Activated CD4-positive, alpha-beta T cell treated with anti-CD3 and anti-CD28 coated beads for 4 hours (primary cell): Measurements from ENCODE around the gene FGD4.

Source experiments
- DNase-seq, 2 donors: peaks; one replicate each; pipeline ENCODE4 v3.0.0-alpha.2; 2020

FGD4 gene

DNA sequence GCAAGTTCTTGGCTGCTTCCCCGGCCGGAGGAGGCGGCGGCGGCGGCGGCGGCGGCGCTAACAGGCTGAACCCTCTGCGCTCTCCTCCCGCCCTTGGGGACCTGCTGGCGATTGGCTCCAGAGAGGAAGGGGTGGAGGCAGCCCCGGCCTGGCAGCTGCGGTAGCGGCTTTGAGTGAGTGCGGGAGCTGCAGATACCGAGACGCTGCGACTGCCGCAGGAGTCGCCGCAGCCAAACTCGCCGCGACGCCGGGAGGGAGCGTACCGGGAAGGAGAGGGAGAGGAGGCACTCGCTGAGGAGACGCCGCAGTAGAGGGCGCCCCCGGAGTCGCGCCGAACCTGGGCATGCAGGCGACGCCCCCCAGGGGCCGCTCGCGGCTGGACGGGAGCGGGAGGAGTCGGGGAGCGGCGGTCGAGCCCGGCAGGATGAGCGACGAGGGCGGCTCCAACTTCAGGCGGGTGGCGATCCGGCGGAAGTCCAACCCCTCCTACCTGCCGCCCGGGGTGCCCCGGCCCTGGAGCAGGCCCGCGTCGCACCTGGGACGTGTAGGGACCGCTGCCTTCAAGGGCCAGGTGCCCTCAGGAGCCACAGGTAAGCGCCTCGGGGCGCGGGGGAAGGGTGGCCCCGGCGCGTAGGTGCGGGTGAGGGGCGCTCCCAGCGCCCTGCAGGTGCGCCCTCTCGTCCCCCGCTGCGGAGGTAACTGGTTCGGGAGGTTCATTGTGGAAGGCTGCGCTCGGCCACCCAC, at the start of gene FGD4:
TSS of gene FGD4 (plus strand) at position 189 of the 744 bp plus-strand sequence.
- DNase-seq, result peak in 1 of 2 donors; percentile 7

DNA sequence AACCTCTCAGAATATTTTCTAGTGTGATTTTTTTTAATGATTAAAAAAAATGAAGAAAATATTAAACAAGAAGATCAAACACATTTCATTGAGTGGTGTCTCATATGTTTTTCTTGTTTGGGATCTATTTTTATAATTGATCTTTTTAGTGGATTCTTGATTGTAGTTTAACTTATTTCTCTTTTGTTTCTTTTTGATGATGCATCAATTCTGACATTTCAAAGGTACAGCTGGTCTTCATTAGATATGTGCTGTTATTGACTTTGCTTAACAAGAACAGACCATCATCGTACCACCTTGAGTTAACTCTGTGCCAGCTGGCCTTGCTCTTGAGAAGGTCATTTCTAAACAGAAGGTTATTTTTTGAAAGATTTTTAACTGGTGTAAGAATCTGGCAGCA, 45.8 kb upstream of the FGD4 start:
- no peak for DNase-seq

DNA sequence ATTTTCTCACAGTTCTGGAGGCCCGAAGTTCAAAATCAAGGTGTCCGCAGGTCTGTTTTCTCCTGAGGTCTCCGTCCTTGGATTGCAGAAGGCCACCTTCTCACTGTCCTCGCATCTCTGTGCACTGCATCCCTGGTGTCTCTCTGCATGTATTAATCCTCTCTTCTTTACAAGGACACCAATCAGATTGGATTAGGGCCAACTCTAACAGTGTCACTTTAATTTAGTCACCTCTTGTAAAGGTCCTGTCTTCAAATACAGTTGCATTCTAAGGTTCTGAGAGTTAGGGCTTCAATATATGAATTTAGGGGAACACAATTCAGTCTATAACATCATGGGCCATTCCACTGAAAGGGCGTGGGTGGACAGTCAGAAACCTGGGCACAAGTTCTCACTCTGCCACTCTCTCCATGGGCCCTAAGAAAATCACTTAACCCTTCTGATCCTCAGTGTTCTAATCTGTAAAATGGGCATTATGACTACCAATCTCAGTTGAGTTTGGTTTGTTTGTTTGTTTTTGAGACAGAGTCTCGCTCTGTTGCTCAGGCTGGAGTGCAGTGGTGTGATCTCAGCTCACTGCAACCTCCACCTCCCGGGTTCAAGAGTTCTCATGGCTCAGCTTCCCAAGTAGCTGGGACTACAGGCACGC, 41.6 kb upstream of the FGD4 start:
- no peak for DNase-seq

DNA sequence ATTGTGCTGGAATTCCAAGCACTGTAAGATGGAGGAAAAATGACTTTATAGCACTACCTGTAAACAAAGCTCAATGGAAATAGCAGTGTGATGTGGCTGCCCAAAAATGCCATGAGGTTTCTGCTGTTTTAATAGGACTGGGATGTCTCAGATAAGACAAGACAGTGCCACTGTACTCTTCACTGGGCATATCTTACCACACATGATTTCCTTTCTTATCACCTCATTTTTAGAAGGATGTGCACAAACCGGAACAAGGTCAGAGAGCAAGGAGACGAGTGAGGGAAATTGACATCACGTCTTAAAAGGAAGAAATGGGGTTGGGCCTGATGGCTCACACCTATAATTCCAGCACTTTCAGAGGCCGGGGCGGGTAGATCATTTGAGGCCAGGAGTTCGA, 38.4 kb upstream of the FGD4 start:
- DNase-seq, result no peak

DNA sequence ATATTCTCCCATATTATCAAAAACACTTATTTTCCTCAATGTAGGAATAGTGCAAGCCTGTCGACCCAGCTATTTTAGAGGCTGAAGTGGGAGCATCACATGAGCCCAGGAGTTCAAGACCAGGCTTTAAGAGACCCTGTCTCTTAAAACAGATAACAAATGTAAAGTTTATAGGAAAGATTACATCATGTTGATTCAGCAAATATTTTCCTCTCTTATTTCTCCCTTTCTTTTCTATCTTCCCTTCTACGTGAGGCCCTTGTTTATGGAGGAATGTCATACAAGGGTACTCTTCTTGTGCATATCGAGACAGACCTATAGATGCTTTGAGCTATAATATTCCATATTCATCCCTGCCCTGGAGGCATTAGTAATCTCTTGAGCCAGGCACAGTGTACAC, 36.5 kb upstream of the FGD4 start:
- no peak for DNase-seq

DNA sequence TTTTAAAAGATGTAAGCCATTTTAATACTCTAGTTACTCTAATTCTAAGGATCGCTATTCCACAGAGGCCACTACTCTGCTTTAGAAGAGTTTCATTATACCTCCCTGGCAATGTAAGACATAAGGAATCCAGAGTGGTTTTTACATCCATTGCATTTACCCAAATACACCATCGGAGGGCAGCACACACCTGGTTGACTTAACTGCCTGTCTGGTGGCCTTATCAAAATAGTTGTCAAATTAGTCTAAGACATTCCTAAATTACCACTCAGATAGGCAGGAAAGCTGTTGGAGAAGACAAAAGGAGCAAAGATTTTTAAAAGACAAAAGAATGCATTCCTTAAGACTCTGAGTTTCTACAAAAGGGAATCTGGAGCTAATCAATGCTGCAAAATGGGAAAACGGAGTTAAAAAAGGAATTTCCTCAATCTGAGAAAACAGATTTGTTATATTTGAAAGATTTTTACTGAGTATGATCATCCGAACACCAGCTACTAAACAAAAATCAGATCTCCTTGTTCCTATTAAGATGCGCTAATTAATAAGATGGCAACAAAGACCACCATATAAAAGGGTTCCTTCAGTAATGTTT, 33.8 kb upstream of the FGD4 start:
- peak; percentile 10 to 24 for DNase-seq

DNA sequence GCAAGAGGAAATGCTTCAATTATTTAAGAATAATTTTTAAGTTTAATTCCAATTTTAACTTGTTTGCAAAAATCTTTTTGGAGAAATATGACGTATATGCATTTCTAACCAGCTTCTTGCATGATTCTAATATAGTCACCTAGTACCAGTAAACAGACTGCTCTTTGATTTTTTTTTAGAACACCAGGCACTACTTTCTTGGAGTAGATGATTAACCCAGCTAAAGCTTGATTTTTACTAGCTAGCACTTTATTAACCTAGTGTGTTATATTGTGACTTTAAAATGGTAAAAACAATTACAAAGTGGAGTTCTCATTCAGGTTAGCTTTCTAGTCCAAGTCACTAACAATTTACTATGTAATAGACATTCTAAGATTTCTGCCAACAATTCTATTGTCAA, 32.6 kb upstream of the FGD4 start:
- no peak for DNase-seq

DNA sequence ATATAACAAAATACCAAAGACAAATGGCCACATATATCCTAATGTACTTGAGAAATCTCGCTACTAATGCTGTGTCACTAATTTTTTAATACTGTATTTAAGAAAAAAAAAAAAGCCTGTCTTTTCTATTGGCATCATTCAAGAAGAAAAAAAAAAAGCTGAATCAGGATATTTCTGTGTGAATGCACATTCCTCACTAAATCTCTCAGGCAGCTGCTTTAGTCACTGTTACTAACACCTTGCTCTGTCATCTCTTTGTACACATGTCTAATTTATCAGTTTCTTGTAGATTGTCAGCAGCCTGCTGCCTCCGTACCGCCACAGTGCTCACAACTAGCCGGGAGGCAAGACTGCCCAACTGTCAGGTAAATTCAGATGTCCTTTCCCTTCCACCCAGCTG, 32.0 kb upstream of the FGD4 start:
- DNase-seq, result no peak

DNA sequence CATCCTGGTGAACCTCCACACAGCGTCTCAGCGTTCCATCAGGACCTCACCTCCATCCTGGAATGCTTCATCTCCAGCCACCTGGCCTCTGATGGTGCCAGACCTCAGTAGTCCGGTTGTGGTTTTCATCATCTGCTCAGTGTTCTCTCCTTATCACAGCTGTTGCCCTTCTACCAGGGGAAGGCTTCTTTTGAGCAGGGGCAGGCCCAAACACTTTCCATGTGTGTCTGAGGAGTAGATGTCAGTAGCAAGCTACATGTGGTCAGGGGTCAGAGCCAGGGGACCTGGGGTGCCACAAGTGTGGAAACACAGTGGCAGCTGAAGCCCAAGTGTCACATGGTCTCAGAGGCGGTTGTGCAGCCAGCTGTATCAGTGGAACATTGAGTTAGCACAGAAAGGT, 30.2 kb upstream of the FGD4 start:
- DNase-seq, result no peak

DNA sequence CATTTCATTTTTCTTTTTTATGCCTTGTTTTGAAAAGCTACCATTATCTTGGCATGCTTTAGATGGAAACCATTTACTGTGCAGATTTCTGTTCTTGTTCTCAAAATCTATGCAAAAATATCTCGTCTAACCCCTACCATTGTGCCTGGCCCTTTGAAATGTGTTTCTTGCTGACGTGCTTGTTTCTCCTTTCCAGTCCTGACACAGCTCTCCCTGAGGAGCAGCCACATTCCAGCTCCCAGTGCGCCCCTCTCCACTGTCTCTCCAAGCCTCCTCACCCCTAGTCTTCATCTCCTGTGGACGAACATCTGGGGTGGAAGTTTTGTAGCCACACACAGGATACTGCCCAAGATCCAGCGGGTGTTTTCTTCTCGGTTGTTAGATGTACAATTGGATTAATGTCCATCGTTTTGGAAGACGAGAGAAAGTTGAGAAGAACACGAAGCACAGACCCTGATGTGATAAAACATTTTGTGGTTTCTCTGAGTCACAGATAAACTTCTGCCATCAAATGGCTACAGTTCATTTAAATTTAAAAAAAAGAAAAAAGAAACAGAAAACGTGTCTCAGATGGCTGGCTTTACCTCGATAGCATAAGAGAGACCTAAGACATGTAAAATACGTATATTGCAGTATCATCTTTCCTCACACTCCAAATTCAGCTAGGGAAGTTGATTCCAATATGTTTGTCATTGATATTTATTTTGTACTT, 21.9 kb upstream of the FGD4 start:
- no peak for DNase-seq

DNA sequence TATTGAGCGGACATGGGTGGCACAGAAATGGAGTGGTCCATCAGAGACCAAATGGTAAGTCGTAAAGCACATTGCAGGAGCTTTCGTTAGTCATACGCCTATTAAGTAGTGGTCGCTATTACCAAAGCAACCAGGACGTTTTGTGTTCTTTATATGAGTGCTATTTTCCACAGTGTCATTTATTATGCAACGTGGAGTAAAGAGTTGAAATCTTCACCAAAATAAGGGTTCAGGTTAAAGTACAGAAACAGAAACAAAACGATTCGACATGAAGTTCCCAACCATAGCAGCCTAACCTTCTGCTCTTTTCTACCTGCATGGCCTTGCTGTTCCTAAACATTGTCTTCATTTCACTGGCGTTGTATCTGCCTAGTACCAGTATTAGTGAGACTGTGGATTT, 20.1 kb upstream of the FGD4 start:
- DNase-seq, result no peak

DNA sequence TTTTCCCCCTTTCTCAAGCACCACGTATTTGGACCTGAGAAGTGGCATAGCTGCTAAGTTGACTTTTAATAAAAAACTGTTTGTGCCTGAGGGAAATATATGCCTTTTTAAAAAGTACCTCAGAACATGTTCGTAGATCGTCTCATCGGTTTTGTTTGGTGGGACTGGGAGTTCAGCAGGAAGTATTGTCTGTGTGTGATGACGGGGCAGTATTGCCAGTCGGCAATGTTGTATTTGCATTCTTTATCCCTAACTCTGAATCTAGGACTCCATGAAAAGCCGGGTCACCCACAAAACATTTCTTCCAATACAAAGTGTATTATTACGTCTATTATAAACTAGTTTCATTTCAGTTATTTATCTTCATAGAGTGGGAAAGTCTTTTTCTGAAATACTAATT, 19.7 kb upstream of the FGD4 start:
- DNase-seq, result no peak

DNA sequence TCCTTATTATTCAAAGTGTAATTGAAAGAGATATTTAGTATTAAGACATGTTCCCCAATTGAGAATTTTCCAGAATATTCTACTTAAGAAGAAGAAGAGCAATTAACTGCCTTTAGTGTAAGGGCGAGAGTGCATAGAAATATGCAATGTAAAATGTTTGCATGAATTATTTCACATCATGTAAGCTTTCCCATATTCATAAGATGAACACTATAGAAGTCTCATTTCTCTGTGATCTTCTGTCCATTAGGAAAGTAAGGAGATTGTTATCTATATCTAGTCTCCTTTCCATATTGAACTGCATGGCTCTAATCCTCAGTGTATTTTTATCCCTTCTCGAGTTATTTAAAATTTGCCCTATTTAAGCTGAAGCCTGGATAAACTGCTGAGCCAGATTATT, 17.1 kb upstream of the FGD4 start:
- no peak for DNase-seq

DNA sequence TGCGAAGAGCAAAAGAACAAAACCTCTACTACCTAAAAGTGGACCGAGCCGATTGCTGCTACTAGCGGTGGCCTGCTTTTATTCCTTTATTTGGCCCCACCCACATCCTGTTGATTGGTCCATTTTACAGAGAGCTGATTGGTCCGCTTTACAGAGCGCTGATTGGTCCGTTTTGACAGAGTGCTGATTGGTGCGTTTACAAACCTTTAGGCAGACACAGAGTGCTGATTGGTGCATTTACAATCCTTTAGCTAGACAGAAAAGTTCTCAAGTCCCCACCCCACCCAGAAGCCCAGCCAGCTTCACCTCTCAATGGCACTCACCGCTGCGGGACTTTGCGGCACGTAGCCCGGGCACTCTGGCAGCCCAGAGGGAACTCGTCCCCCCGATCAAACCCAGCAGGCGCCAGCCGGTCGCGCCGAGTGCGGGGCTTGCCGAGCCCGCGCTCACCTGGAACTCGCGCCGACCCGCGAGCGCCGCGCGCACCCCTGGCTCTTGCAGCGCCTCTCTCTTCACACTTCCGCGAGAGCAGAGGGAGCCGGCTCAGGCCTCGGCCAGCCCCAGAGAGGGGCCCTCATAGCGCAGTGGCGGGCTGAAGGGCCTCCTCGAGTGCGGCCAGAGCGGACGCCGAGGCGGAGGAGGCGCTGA, 8.7 kb upstream of the FGD4 start:
- no peak for DNase-seq

DNA sequence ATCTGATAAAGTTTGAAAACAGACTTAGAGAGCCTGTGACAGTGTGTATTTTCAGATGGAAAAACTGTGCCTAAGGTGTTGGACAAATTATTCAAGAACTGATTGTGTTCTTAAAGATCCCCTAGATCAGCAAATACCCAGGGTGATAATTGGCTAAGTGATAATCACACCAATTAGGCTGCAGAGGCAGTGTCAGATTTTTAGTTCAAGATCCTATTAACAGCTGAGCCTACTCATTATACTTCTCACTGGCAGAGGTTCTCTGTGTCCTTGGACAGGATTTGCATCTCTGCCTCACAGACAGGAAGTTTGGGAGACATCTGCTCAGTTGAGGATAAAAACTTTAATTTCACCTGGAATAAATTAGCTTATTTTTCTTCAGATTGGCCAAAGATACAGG, 4.3 kb upstream of the FGD4 start:
- DNase-seq, result no peak

DNA sequence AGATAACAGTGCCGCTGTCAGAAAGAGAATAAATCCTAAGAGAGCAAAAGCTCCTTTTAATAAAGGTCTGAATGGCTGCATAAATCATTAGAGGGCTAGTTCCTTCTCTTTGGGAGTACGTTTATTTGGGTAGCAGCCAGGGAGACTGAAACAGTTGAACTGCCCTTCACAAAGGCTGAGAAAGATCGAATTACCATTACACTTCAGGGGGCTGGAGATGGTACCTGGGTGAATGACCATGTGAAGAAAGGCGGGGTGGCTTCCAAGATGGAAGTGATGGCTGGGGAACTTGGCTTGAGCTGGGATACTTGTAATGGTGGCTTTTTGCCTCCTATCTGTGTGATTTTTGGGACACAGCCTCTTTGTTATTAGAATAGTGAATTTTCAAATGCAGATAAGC, 1.7 kb upstream of the FGD4 start:
- DNase-seq, result no peak

DNA sequence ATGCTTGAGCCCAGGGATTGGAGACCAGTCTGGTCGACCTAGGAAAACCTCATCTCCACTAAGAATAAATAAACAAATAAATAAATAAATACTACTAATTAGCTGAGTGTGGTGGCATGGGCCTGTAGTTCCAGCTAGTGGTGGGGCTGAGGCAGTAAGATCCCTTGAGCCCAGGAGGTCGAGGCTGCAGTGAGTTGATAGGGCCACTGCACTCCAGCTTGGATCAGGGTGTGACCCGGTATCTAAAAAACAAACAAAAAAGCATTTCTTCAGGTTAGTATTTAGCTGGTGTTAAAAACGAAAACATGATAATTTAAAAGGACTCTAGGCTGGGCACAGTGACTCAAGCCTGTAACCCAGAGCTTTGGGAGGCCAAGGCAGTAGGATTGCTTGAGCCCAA, 1.2 kb upstream of the FGD4 start:
- no peak for DNase-seq

DNA sequence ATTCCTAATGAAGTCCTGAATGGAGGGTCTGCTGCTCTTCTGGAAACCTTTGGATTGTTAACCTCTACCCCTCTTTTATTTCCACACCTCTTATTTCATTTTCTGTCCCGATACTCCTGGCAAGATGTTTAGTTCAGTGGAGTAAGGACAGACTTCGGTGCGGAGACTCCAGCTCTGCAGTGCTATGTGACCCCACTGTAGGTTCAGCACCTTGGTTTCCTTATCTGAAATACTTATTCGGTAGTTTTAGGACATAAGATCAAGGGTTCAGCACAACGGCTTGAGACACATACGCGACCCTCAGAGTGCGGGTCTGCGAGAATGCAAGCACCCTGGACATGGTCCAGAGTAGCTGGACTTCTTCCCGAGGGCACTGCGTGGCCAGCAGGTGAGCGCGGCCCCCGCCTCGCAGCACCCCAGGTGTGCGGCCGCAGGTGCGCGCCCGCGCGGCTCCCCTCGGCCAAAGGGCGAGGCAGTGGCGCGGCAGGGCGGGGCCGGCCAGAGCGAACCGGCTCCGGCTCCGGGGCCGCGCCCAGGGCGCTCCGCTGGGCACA, 465 bp upstream of the FGD4 start:
- DNase-seq, result no peak

DNA sequence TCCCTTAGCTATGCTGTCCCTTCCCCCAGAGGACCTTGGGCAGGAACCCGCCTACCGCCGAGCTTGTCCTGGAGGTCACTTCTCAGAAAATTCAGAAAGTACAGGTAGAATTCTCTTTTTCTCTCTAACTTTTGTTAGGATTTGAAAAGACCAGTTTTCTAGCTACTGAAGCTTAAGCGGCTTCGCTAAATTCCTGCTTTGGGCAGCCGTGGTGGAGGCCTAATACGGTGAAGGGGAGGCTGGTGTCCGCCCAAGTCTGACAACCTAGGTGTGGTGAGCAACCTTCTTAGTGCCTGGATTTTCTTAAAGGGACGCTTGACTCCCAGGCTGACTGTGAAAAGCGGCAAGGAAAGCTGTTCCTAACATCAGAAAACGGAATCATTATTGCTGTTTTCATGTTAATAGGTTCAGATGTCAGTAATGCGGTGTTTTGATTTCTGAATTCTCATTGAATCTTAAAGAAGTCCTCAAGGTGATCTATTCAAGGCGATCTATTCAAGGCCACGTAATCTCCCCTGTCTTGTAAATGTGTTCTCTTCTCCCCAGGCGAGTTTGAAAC, 835 bp downstream of the FGD4 start:
- no peak for DNase-seq

DNA sequence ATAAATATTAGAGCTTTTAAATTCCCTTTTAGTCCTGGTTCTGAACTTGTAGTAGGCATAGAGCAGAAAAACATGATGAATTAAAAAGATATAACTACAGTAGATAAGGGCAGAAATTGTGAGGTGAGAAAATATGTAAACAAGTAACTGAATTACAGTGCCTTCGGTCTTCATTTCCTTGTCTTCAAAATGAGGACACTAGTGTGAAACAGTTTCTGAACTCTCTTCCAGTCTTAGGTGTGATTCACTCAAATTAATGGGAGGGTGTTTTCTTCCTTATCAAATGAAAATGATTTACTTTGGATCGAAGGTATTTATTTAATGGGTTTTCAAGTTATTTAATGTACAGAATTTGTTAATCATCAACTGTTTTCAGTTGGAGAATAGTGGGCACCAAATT, 1.5 kb downstream of the FGD4 start:
- DNase-seq, result no peak

DNA sequence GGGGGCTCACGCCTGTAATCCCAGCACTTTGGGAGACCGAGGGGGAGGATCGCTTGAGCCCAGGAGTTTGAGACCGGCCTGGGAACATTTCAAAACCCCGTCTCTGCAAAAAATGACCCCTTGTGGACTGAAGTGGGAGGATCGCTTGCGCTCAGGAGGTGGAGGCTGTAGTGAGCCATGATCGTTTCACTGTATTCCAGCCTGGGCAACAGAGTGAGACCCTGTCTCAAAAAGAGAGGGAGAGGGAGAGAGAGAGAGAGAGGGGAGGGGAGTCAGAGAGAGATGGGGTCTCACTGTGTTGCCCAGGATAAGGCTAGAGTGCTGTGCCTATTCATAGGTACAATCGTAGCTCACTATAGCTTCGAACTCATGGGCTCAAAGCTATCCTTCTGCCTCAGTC, 2.8 kb downstream of the FGD4 start:
- no peak for DNase-seq

DNA sequence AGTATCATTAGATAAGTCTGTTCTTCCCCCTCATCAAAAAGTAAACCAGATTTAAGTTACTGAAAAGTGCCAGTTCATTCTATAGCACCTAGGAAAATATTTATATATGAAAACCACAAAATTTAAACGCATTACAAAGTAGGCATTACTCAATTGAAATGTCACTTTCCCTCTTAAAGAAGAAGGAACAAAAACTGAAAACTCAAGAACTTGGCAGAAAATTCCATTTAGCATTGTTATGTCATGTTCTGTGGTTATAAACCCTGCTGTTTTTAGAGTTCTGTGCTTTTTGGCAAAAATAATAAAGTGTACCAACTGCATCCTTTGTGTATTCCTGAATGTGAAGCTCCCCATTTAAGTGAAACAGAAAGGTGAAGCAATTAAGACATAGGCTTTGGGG, 3.6 kb downstream of the FGD4 start:
- DNase-seq, result no peak

DNA sequence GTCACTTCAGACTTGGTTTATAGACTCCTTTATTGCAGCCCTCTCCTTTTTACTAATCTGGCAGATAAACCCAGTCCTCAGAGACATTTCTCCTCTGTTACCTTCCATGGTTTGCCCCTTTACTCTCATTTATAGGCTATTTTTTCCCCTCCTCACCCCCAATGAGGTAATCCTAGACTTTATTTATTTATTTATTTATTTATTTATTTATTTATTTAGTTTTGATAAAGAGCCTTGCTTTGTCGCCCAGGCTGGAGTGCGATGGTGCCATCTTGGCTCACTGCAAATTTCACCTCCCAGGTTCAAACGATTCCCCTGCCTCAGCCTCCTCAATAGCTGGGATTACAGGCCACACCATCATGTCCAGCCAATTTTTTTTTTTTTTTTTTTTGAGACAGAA, 8.4 kb downstream of the FGD4 start:
- DNase-seq, result no peak
